HG03432 (cell line): ENCODE results near the gene SORBS2.
"Not testable (repeated sequence)": the region's sequence is repeated elsewhere in the genome, so short reads cannot be mapped to it uniquely, and the experiment has no call there.

Experiments used
- ATAC-seq: cut with Tn5 transposase; IDR thresholded peaks from one replicate; pipeline ENCODE4 v1.9.1; 2021; ENCODE audit warnings: mild to moderate bottlenecking, moderate library complexity; ENCODE audit not compliant: unreplicated experiment

The SORBS2 gene, protein sequence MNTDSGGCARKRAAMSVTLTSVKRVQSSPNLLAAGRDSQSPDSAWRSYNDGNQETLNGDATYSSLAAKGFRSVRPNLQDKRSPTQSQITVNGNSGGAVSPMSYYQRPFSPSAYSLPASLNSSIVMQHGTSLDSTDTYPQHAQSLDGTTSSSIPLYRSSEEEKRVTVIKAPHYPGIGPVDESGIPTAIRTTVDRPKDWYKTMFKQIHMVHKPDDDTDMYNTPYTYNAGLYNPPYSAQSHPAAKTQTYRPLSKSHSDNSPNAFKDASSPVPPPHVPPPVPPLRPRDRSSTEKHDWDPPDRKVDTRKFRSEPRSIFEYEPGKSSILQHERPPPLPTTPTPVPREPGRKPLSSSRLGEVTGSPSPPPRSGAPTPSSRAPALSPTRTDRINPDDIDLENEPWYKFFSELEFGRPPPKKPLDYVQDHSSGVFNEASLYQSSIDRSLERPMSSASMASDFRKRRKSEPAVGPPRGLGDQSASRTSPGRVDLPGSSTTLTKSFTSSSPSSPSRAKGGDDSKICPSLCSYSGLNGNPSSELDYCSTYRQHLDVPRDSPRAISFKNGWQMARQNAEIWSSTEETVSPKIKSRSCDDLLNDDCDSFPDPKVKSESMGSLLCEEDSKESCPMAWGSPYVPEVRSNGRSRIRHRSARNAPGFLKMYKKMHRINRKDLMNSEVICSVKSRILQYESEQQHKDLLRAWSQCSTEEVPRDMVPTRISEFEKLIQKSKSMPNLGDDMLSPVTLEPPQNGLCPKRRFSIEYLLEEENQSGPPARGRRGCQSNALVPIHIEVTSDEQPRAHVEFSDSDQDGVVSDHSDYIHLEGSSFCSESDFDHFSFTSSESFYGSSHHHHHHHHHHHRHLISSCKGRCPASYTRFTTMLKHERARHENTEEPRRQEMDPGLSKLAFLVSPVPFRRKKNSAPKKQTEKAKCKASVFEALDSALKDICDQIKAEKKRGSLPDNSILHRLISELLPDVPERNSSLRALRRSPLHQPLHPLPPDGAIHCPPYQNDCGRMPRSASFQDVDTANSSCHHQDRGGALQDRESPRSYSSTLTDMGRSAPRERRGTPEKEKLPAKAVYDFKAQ (N-terminal part only)

DNA sequence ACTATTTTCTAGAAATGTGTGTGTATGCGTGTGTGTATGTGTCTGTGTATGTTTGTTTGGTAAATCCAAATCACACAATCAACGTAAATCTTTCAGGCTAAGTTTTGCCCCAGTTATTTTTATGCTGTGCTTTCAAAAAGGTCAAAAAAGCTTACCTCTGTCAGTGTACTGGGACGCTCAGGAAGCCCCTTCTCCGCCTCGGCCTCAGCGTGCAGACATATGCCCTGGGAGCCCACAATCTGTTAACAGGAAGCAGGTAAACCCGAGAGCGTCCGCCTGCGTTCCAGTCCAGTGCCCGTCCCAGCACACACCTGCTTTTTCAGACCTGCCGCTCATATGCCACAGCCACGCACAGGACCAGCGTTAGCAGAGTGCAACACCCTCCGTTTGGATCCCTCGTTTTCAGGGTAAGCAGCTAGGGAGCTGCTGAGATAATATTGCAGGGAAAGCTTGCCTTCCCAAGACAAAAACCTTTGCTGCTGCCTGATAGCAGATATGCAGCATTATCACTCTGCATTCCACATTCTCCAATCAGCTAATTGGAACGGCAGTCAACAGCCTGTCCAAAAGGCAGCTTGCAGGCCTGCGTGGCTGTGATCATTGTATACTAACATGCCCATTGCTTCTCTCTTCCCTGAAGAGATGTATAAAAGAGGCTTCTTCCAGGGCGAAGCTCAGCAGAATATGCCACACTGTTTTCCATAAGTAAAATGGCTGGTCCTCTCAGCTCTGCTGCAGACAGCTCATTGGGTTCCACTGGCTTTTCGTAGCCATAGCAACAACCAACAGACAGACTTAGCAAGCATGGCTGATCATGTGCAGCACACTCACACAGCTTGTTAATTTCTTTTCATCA is at the start of gene SORBS2:
Gene SORBS2, minus strand, starts transcription at position 686 of the 856 bp plus-strand sequence. CDS start 121,623 bp downstream, outside the sequence.
- ATAC-seq = peak; percentile 86

DNA sequence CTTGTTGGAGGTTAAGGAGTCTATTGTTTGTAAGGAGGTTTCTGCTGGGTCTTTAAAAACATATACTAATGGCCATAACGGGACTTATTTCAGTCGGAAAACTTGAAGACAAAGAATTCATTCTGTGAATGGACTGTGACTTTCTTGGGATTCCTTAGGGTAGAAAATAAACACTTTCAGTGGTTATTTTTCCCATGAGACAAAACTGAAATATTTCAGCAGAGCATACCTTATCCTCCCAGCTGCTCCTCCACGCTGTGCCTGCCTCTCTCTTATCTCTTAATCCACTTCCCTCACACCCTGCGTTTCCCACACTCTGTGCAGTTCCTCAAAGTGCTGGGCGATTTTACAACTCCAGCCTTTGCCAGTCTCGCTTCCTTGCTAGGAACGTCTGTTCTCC is 47.1 kb upstream of the SORBS2 start:
- ATAC-seq = no peak

DNA sequence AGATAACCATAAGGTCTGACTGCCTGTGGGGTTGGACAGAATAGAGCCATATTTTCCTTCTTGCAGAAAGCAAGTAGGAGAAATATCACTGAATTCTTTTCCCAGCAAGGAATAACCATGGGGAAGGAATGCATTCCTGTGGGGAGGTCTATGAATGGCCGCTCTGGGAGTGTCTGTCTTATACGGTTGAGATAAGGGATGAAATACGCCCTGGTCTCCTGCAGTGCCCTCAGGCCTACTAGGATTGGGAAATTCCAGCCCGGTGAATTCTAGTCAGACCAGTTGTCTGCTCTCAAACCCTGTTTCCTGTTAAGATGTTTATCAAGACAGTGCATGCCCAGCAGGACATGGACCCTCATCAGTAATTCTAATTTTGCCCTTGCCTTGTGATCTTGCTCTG is 45.6 kb upstream of the SORBS2 start:
- not testable (repeated sequence) for ATAC-seq

GRCh38 chr4:185853841-185854240 is 41.8 kb upstream of the SORBS2 start:
- no peak for ATAC-seq

GRCh38 chr4:185852961-185853360 is 41.0 kb upstream of the SORBS2 start:
- ATAC-seq = no peak

DNA sequence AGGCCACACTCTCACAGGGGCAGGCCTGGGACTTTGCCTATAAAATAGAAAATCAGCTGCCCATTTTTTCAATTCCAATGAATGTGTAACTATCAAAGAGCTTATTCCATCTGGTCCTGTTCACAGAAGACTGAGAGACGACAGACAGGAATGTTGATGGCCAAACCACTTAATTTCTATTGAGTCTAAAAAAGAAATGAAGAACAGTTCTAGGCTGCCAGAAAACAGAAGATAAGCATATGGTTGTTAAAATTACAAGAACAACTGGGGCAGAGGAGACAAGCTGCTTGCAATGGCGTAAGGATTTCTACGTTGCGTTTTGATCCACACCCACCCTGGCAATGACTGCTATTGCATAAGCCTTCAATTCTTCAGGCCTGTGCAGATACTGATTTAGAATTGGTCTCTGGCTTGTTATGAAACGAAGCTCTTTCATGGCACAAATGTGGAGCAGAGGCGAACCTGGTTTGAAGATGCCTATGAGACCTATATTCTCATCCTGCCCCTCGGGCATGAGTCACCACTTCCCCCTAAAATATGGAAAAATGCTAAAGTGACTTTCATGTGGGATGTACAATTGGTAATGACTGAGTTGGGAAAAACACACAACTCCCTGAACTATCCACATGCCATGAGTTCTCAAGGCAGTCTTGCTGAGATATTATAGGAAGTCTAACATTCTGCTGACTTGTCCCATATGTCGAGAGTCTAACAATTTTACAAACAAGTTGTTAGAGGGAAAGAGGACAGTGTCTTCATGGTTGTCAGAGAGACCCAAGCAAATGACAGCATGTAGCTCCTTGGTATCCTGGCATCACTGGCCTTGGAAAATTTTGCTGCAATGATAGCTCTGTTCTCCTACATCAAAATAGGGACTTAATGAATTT is 37.9 kb upstream of the SORBS2 start:
- no peak for ATAC-seq

GRCh38 chr4:185847352-185848097 is 35.5 kb upstream of the SORBS2 start:
- ATAC-seq = no peak

- no peak for ATAC-seq
Observed at GRCh38 chr4:185846505-185847150, 34.6 kb upstream of the SORBS2 start.

DNA sequence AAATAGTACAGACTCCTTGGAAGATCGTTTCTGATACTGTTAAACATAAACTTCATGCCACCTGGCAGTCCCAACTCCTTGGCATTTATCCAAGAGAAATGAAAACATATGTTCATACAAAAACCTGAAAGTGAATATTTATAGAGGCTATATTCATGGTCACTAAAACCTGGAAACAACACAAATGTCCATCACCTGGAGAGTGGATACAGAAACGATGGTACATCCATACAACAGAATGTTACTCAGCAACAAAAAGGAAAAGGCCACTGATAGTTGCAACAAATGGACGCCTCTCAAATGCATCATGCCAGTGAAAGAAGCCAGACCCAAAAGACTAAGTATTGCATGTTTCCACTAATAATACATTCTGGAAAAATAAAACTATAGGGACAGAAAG is 34.0 kb upstream of the SORBS2 start:
- no peak for ATAC-seq

DNA sequence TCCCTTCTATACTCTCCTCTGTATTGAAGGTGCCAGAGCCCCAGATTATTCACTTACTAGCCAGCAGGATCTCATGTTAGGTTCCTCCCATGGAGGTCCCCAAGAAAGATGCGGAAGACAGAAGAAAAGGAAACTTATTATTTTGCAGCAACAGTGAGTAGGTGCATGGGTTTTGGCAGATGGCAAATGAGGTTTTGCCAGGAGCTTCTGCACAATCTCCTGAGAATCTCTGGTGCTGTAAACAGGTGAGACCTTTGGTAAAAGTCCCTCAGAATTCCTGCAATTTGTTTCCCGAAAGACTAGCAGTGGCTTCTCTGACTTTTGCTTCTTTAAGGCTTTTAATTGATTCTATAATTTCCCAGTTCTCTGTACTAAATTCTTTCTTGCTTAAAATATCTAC is 29.5 kb upstream of the SORBS2 start:
- ATAC-seq = no peak

- ATAC-seq = no peak
Observed at GRCh38 chr4:185840953-185841352, 29.0 kb upstream of the SORBS2 start.

DNA sequence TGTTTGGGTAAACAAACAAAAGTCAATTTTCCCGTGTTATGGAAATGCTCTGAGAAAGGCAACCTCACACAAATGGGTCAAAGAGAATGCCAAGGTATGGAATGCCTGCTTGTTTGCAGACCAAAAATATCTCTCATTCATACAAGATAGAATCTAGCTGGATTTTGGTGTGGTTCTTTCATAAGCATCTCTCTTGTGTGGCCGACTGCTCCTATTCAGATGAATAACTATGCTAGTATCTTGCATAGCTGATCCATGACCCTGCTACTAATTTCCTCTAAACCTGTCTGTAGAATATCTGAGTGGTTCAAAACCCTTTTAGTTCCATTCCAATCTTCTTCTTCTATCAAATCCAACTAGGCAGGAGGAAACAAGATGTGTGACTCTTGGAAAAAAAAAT is 28.2 kb upstream of the SORBS2 start:
- ATAC-seq = no peak

DNA sequence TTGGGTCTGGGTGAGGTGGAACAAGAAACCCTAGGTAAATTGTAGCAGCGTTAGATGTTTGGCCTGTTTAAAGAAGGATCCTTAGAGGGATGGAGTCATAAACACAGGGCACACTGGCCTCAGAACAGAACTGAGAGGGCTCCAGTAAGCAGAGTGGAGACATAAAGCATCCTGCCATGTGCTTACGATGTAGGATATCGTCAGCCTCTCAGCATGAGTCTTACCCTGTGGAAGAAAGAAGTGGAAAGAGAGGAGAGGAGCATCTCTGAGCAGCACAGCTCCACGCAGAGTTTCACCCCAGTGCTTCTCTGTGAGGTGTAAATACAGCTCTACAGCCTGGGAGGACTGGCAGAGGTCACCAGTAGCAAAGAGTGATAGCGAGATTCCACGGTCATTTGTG is 27.8 kb upstream of the SORBS2 start:
- no peak for ATAC-seq

- no peak for ATAC-seq
Observed at GRCh38 chr4:185839194-185839712, 27.3 kb upstream of the SORBS2 start.

DNA sequence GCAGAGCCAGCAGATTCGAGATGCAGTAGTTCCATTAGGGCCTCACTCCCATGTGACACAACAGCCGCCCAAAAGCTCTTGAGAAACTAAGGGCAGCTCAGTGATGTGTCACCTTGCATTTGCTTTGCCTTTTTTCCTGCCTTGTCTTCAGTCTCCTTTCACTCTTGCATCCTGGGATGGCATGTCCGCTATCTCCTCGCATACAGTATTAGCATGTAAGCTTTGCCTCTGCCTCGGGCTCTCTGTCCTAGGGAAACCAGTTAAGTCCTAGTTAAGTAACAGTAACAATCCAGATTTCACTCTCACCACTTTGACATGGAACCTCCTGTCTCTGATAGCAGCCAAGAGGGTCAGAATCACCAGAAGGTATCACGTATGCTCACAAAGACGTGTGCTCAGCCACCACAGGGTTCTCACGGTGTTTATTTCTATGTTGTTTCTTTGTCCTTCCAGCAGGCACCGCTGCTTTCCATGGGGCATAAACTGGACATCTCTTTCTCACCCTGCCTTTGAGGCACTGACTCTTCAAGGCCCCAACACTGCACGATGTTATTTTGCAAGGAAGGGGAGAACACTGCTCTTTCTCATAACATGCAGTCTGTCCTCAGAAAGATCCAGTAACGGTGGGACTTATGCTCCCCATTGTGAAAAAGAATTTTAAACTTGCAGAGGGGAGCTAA is 26.7 kb upstream of the SORBS2 start:
- no peak for ATAC-seq

GRCh38 chr4:185838104-185838452 is 26.1 kb upstream of the SORBS2 start:
- no peak for ATAC-seq

- no peak for ATAC-seq
Observed at GRCh38 chr4:185837415-185838103, 25.6 kb upstream of the SORBS2 start.
